Measurements from ENCODE around the gene CNN1.

GRCh38 chr19:11504502-11505031, 34.1 kb upstream of the CNN1 start:
- TF ChIP-seq, protein P1, sequence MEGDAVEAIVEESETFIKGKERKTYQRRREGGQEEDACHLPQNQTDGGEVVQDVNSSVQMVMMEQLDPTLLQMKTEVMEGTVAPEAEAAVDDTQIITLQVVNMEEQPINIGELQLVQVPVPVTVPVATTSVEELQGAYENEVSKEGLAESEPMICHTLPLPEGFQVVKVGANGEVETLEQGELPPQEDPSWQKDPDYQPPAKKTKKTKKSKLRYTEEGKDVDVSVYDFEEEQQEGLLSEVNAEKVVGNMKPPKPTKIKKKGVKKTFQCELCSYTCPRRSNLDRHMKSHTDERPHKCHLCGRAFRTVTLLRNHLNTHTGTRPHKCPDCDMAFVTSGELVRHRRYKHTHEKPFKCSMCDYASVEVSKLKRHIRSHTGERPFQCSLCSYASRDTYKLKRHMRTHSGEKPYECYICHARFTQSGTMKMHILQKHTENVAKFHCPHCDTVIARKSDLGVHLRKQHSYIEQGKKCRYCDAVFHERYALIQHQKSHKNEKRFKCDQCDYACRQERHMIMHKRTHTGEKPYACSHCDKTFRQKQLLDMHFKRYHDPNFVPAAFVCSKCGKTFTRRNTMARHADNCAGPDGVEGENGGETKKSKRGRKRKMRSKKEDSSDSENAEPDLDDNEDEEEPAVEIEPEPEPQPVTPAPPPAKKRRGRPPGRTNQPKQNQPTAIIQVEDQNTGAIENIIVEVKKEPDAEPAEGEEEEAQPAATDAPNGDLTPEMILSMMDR (IDR thresholded peaks at IDR 0.05) = no peak
- TF ChIP-seq POLR2A (IDR thresholded peaks at IDR 0.05) = no peak

All from body of pancreas (tissue), 4 donors.